GF-D8 (cell line): ENCODE results near the gene PLS1.
"Not testable (repeated sequence)": the region's sequence is repeated elsewhere in the genome, so short reads cannot be mapped to it uniquely, and the experiment has no call there.

Experiments used
- DNase-seq: peaks from one replicate; lab custom pipeline; 2025; lab: John Stamatoyannopoulos, UW

PLS1 gene

DNA sequence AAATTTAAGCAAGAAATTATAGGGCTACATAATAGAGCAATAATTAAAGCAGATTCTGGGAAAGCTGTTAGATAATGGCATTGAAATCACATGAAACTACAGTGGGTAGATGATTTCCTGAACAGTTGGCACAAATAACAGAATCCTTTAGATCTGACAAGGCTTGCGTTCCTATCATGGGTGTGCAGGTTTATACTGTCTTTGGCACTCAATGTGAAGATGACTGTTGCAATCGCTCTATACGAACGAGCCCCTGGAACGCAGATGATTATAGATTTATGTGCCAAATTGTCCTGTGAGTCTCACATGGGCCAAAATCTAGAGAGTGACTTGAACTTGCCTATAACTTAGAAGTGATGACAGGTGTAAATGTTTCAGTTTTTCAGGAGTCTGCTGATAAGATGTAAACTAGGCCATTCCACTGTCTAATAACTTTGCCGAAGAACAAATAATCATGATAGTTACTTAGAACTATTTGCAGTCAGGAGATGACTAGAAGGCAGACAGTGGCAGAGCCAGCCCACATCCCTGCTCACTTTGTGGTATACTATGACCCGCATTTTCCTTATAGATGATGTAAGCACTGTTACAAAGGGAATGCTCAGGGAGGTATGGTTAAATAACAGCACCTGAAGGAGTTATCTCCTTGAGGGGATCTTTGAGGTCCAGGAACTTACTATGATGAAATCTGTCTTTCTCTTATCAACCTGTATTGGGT lies 97.1 kb downstream of the PLS1 start:
- DNase-seq, result no peak

- DNase-seq, result no peak
Observed at GRCh38 chr3:142694225-142694624, 98.0 kb downstream of the PLS1 start.

GRCh38 chr3:142705198-142705597 lies 109.0 kb downstream of the PLS1 start:
- no peak for DNase-seq

DNA sequence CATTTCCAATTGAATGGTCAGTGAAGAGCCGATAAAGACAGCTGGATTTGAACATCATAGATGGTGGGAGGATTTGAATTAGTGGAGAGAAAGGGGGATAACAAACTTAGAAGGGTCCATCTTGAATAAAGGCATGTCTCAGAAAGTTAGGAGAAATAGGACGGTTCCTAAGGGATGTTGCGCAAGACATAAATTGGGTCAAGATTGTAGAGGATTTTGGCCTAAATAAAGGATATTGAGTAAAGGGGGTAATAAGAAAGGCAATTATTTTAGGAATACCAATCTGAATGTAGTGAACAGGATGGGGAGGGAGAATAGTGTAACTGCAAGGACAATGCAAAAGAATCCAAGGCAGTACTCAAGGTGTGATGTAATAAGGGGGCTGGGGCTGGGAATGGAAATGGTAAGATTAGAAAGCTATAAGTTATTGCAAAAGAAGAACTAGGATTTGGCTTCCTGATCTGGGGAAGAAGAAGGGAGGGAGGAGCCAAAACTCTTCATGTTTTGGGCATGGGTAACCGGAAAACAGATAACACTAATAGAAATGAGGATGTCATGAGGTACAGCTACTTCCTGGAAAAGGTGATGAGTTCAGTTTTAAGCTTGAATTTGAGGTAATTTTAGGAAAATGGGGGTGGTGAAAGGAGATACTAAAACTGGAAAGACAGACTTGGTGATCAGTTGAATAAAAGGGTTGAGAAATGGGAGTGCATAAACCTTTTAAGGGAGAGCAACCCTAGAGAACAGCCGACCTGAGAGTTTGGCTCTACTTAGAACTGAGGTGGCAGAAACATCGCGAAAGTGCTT lies 110.3 kb downstream of the PLS1 start:
- DNase-seq, result no peak

GRCh38 chr3:142709207-142709606 lies 113.0 kb downstream of the PLS1 start:
- DNase-seq, result no peak

DNA sequence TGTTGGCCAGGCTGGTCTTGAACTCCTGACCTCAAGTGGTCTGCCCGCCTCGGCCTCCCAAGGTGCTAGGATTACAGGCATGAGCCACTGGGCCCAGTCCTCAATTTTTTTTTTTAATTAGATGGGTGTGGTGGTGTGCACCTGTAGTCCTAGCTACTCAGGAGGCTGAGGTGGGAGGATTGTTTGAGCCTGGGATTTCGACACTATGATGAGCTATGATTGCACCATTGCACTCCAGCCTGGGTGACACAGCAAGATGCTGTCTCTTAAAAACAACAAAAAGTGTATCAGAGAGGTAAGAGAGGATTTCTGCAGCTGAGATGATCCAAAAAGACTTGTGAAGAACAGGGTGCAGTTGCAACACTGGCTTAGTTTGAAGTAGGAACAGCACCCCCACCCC lies 118.7 kb downstream of the PLS1 start:
- not testable (repeated sequence) for DNase-seq

- no peak for DNase-seq
Observed at GRCh38 chr3:142716102-142716501, 119.9 kb downstream of the PLS1 start.

- no peak for DNase-seq
Observed at GRCh38 chr3:142723665-142723967, 127.4 kb downstream of the PLS1 start.

GRCh38 chr3:142723968-142724681 lies 127.9 kb downstream of the PLS1 start, which contains the start of gene TRPC1:
TSS of gene TRPC1 (plus strand) at chr3:142724034. CDS start at chr3:142724560, 526 bp downstream.
- DNase-seq, result peak; percentile 38

- no peak for DNase-seq
Observed at GRCh38 chr3:142724682-142725356, 128.6 kb downstream of the PLS1 start.

DNA sequence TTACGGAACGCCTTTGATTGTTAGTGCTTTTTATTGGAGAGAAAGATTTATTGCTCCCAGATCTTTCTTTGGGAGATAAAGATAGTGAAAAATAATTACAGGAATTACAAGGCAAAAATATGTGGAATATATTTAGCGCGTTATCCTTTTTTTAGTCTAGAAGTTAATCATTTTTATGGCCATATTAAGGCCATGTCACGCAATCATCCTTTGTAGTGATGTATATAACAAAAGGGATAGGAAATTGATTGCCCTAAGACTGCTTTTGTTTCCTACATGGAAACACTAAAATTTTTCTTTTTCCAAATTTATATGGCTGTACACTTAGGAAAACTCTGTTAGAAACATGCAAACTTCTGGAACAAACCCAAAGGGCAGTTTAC lies 129.2 kb downstream of the PLS1 start:
- no peak for DNase-seq

DNA sequence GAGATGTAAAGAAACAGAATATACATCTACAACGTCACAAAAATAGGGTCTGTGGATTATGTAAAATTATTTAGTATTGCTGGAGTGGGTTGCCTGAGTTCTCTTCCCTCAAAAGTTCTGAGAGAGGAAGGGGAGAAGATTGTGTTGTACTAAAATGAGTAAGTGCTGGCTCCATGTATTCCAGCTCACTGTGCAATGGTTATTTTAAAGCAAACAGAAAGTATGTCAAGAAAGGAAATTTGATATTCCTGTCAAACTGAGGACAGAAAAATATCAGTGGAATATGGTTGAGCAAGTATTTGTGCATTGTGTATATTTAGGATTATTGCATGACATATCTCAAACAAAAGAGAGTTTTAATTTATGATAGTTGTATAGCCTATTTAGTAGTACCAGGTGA lies 129.8 kb downstream of the PLS1 start:
- no peak for DNase-seq

- no peak for DNase-seq
Observed at GRCh38 chr3:142732066-142732465, 135.9 kb downstream of the PLS1 start.

DNA sequence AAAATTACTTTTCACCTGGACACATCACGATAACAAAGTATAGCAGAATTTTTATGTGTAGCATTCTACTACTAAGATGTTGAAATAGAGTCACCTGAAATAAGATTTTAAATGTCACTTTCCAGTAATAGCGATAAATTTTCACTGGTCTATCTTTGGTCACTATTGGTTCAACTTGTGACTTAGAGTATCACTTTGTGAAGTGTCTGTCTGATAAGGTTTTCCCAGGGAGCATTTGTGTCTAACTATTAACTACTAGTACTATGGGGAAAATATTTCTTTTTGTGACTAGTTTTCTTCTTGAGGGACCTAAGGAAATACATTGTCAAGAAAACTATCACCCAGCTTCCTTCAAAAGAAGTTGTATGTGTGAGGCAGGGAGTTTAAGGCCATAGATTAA lies 138.6 kb downstream of the PLS1 start:
- no peak for DNase-seq

DNA sequence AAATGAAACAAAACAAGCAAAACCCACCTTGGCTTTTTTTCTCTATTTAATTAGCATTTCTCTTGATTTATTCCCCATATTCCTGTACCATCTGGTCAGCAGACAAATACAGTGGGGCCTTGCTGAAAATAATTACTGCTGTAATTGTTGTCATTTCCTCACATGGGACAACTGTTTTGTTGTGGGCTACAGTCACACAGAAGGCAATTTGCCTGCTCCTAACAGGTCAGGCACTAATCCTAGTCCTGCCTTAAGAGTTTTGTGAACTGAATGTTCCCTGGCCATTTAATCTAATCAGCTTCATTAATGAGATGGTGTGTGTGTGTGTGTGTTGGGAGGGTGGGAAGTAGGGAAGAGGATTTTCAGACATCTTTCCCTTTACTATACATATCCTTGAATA lies 139.3 kb downstream of the PLS1 start:
- DNase-seq, result no peak

DNA sequence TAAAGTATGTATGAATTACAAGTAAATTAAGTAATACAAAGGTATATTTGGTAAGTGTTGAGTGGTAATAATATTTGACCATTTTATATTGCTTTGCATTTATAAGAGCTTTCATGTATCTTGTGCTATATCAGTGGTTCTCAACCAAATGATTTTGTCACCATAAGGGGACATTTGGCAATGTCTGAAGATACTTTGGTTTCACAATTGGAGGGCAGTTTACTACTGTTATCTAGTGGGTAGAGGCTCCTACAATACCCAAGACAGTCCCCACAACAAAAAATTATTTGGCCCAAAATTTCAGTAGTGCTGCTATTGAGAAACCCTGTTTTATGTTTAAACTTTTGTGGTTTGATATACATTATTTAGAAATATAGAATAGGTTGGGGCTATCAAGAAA lies 142.2 kb downstream of the PLS1 start:
- DNase-seq, result no peak

GRCh38 chr3:142746646-142747045 lies 150.5 kb downstream of the PLS1 start:
- DNase-seq, result no peak

DNA sequence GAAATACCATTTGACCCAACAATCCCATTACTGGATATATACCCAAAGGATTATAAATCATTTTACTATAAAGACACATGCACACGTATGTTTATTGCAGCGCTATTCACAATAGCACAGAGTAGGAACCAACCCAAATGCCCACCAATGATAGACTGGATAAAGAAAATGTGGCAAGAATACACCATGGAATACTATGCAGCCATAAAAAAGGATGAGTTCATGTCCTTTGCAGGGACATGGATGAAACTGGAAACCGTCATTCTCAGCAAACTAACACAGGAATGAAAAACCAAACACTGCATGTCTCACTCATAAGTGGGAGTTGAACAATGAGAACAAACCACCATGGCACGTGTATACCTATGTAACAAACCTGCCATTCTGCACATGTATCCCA lies 154.3 kb downstream of the PLS1 start:
- DNase-seq, result not testable (repeated sequence)

- DNase-seq, result not testable (repeated sequence)
Observed at GRCh38 chr3:142752605-142753004, 156.4 kb downstream of the PLS1 start.

DNA sequence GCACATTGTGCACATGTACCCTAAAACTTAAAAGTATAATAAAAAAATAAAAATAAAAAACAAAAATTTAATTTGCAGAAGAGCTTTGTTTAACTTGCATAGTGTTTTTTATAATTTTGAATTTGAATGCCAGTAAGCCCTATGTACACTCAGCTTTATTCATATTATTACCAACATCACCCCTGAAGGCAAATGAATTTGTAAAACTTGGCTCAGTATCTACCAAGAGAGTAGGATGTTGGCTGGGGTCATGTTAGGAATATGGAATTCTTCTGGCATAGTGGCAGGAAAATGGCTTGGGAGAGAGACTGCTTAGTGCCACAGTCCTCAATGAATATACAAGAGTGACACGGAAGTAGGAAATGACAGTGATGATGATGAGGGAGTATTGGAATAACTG lies 158.3 kb downstream of the PLS1 start:
- DNase-seq, result no peak
